ENCODE results near the gene APPBP2. TPM values are rescaled to one million over a fixed set of nuclear protein-coding genes. Genes with fewer than 3 reads are reported as not detected.
"Not testable (repeated sequence)": the region's sequence is repeated elsewhere in the genome, so short reads cannot be mapped to it uniquely, and the experiment has no call there.

APPBP2 gene
- polyA plus RNA-seq, 3 donors: 4.6 to 12.6 (median 12.2) TPM

GRCh38 chr17:60535382-60536279 lies 9.6 kb upstream of the APPBP2 start:
- no peak overlapping the region for H3K27ac ChIP-seq (ENCODE audit: low read depth, low read length)
- 54 to 71% (median 69%) methylated on average over 3 of the region's 3 CpGs for WGBS, 3 donors

GRCh38 chr17:60534613-60535157 lies 8.6 kb upstream of the APPBP2 start:
- 71 to 89% (median 85%) methylated on average over 7 of the region's 7 CpGs for WGBS, 3 donors
- H3K27ac ChIP-seq (ENCODE audit: low read depth, low read length): no peak overlapping the region

- 56 to 84% (median 81%) methylated on average over 1 of the region's 1 CpG for WGBS, 3 donors
Observed at GRCh38 chr17:60534010-60534555, 8.0 kb upstream of the APPBP2 start.

GRCh38 chr17:60529806-60530205 lies 3.8 kb upstream of the APPBP2 start:
- WGBS, 3 donors: 95 to 100% (median 100%) methylated on average over 1 of the region's 1 CpG
- H3K27ac ChIP-seq (ENCODE audit: low read depth, low read length): no peak overlapping the region

More at GRCh38 chr17:60534010-60534555, 8.0 kb upstream of the APPBP2 start:
- H3K27ac ChIP-seq (ENCODE audit: low read depth, low read length): no peak overlapping the region

- 92 to 98% (median 95%) methylated on average over 3 of the region's 3 CpGs for WGBS, 3 donors
Observed at GRCh38 chr17:60528828-60529227, 2.8 kb upstream of the APPBP2 start.

GRCh38 chr17:60527701-60528100 lies 1.7 kb upstream of the APPBP2 start:
- 98 to 100% (median 98%) methylated on average over 2 of the region's 2 CpGs for WGBS, 3 donors
- H3K27ac ChIP-seq (ENCODE audit: low read depth, low read length): no peak overlapping the region

More at GRCh38 chr17:60528828-60529227, 2.8 kb upstream of the APPBP2 start:
- H3K27ac ChIP-seq (ENCODE audit: low read depth, low read length): no peak overlapping the region

- WGBS, 3 donors: 9 to 12% (median 12%) methylated on average over 6 of the region's 6 CpGs
- H3K27ac ChIP-seq (ENCODE audit: low read depth, low read length): no peak overlapping the region
Observed at GRCh38 chr17:60526726-60527125, 684 bp upstream of the APPBP2 start.

- WGBS, 3 donors: 0% methylated on average over 11 of the region's 11 CpGs
- H3K27ac ChIP-seq (ENCODE audit: low read depth, low read length): no peak overlapping the region
Observed at GRCh38 chr17:60525328-60525684, 736 bp downstream of the APPBP2 start.

- no peak overlapping the region for H3K27ac ChIP-seq (ENCODE audit: low read depth, low read length)
- WGBS, 3 donors: 11 to 21% (median 21%) methylated on average over 9 of the region's 9 CpGs
Observed at GRCh38 chr17:60524463-60525327, 1.3 kb downstream of the APPBP2 start.

- no peak overlapping the region for H3K27ac ChIP-seq (ENCODE audit: low read depth, low read length)
- WGBS, 3 donors: 0 to 21% (median 13%) methylated on average over 1 of the region's 1 CpG
Observed at GRCh38 chr17:60523822-60524221, 2.2 kb downstream of the APPBP2 start.

- no peak overlapping the region for H3K27ac ChIP-seq (ENCODE audit: low read depth, low read length)
- WGBS, 3 donors: 65 to 89% (median 87%) methylated on average over 3 of the region's 3 CpGs
Observed at GRCh38 chr17:60522889-60523626, 3.0 kb downstream of the APPBP2 start.

GRCh38 chr17:60519795-60520194 lies 6.2 kb downstream of the APPBP2 start:
- H3K27ac ChIP-seq (ENCODE audit: low read depth, low read length): no peak overlapping the region
- 94 to 96% (median 96%) methylated on average over 4 of the region's 4 CpGs for WGBS, 3 donors

- not testable (repeated sequence) for H3K27ac ChIP-seq (ENCODE audit: low read depth, low read length)
- WGBS, 3 donors: 96 to 98% (median 96%) methylated on average over 6 of the region's 6 CpGs
Observed at GRCh38 chr17:60515683-60516082, 10.4 kb downstream of the APPBP2 start.

GRCh38 chr17:60515199-60515598 lies 10.8 kb downstream of the APPBP2 start:
- H3K27ac ChIP-seq (ENCODE audit: low read depth, low read length): not testable (repeated sequence)
- WGBS, 3 donors: 97 to 98% (median 97%) methylated on average over 5 of the region's 5 CpGs

- no peak overlapping the region for H3K27ac ChIP-seq (ENCODE audit: low read depth, low read length)
- WGBS, 3 donors: 86 to 95% (median 92%) methylated on average over 1 of the region's 1 CpG
Observed at GRCh38 chr17:60514500-60514899, 11.5 kb downstream of the APPBP2 start.

- no peak overlapping the region for H3K27ac ChIP-seq (ENCODE audit: low read depth, low read length)
- 93 to 95% (median 93%) methylated on average over 3 of the region's 3 CpGs for WGBS, 3 donors
Observed at GRCh38 chr17:60514053-60514452, 12.0 kb downstream of the APPBP2 start.

- 88 to 96% (median 96%) methylated on average over 11 of the region's 11 CpGs for WGBS, 3 donors
- no peak overlapping the region for H3K27ac ChIP-seq (ENCODE audit: low read depth, low read length)
Observed at GRCh38 chr17:60513014-60513413, 13.0 kb downstream of the APPBP2 start.

- no peak overlapping the region for H3K27ac ChIP-seq (ENCODE audit: low read depth, low read length)
Observed at GRCh38 chr17:60510723-60511122, 15.3 kb downstream of the APPBP2 start.

All from adipose tissue (tissue), 3 donors.